ENCODE results near the gene TECPR1.
A peak's percentile ranks its signal among the peaks of the same experiment; 100 is the strongest.

TECPR1 gene

DNA sequence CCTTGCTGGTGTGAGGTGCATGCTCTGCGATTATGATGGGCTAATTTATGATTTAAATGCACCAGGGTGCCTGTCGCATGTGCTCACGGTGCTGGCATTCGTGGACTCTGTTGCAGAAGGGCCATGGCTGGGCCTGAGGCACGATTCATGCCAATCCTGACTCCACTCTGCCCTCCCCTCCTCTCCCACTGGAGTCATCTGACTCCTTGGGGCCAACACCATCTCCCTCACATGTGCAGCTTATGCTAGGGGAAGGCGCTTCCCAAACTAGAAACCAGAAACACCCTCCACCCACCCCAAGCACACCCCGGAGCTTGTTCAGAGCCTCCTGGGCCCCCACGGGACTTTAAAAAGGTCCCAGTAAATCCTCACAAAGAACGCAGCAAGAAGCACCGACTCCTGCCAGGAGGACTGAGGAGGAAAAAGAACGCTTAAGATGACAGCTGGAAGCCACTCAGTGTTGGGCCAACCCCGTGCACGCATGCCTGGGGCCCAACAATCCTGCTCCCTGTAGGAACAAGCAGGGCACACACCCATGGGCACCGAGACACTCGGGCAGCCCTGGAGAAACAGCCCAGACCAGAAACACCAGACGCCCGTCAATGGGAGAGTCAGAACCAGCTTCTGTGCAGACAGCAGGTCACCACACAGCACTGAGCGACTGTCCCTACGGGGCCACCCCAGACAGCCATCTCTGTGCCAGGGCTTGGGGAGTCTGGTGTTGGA, 43.6 kb upstream of the TECPR1 start:
- Histone ChIP-seq H3K23ac (ENCODE audit: low read length) (no peak overlapping the region), H3K27me3 (ENCODE audit: insufficient read depth, low read length, poor library complexity) (no peaks in the 10 kb centered on the region), H3K27ac (ENCODE audit: low read depth, low read length) (no peak overlapping the region), H2BK5ac (ENCODE audit: low read length) (no peak overlapping the region), H3K4ac (ENCODE audit: low read depth, low read length) (no peak overlapping the region), H3K4me1 (ENCODE audit: control insufficient read depth, low read depth, low read length) (no peaks in the 10 kb centered on the region), H2AK5ac (ENCODE audit: low read length) (no peak overlapping the region), H3K36me3 (ENCODE audit: control insufficient read depth, insufficient read depth, low read length) (peaks cover 1% of the 10 kb centered on the region), H4K8ac (ENCODE audit: low read depth, low read length) (no peak overlapping the region), H3K4me3 (ENCODE audit: low read length) (no peak overlapping the region), H3K4me2 (ENCODE audit: low read length) (no peak overlapping the region), H4K5ac (ENCODE audit: low read length) (no peak overlapping the region), H2BK15ac (replicated peaks; ENCODE audit: low read depth) (no peak overlapping the region), H3K79me1 (ENCODE audit: low read length) (no peaks in the 10 kb centered on the region), H3K18ac (ENCODE audit: low read length) (no peak overlapping the region), H3K79me2 (ENCODE audit: control insufficient read depth, insufficient read depth, low read length) (no peaks in the 10 kb centered on the region), H3K56ac (ENCODE audit: low read length) (no peak overlapping the region), H2BK120ac (ENCODE audit: low read depth, low read length) (no peak overlapping the region), H3K9ac (ENCODE audit: low read length) (no peak overlapping the region)
- WGBS (ENCODE audit: extremely low coverage, insufficient coverage, low lambda C conversion rate), result no CpG with 5 or more reads among the region's 19 CpGs
- no peak for DNase-seq

DNA sequence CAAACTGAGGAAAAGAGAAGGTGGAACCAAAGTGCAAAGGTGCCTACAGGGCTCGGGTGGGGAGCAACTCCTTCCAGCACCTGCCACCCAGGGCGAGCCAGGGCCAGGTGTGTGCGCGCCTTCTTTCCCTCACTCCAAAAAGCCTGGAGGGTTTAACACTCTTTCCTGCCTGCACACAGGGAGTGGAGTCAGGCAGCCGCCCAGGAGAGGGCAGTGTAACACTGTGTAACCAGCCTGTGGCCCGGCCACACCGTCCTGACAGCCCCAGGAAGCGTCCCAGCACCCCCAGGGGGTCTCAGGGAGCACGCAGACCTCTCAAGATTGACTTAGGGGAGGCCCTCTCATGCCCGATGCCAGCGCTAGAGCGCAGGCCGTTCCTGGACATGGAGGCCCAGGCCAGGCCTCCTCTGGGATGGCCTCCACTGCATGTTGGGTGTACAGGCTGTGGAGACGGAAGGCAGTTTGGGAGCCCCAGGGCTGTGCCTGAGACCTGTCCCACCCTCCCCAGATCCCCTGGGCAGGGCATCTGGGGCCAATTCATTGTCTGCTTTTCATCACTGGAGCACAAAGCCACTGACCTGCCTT, 42.9 kb upstream of the TECPR1 start:
- Histone ChIP-seq H3K36me3 (ENCODE audit: control insufficient read depth, insufficient read depth, low read length) (peaks cover 1% of the 10 kb centered on the region), H3K27me3 (ENCODE audit: insufficient read depth, low read length, poor library complexity) (no peaks in the 10 kb centered on the region), H3K56ac (ENCODE audit: low read length) (no peak overlapping the region), H3K79me1 (ENCODE audit: low read length) (no peaks in the 10 kb centered on the region), H3K27ac (ENCODE audit: low read depth, low read length) (no peak overlapping the region), H3K79me2 (ENCODE audit: control insufficient read depth, insufficient read depth, low read length) (no peaks in the 10 kb centered on the region), H3K9ac (ENCODE audit: low read length) (no peak overlapping the region), H3K4me2 (ENCODE audit: low read length) (no peak overlapping the region), H3K4ac (ENCODE audit: low read depth, low read length) (no peak overlapping the region), H3K23ac (ENCODE audit: low read length) (no peak overlapping the region), H2BK5ac (ENCODE audit: low read length) (no peak overlapping the region), H4K8ac (ENCODE audit: low read depth, low read length) (no peak overlapping the region), H2AK5ac (ENCODE audit: low read length) (no peak overlapping the region), H2BK15ac (replicated peaks; ENCODE audit: low read depth) (no peak overlapping the region), H3K18ac (ENCODE audit: low read length) (no peak overlapping the region), H3K4me1 (ENCODE audit: control insufficient read depth, low read depth, low read length) (no peaks in the 10 kb centered on the region), H4K5ac (ENCODE audit: low read length) (no peak overlapping the region), H2BK120ac (ENCODE audit: low read depth, low read length) (no peak overlapping the region), H3K4me3 (ENCODE audit: low read length) (no peak overlapping the region)
- no CpG with 5 or more reads among the region's 14 CpGs for WGBS (ENCODE audit: extremely low coverage, insufficient coverage, low lambda C conversion rate)
- DNase-seq, result peak; percentile 84

DNA sequence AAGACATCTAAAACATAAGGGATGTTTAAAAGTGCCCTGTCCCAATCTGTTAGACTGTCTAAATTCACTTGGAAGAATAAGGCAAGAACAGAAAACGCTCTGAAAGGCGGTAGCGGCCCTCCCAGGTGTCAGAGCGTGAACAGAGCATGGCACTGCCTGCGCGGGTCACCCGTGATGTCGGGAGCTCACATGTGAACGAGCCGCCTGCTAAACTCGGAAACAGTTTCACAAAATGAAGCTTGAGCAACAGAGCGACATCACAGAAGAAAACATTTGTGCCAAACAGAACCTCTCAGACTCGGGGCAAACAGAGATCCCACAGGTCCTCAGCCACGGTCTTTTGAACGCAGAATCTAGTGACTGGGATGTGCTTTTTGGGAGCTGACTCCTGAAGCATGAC, 42.3 kb upstream of the TECPR1 start:
- no peak overlapping the region for H2BK120ac ChIP-seq (ENCODE audit: low read depth, low read length)
- H3K36me3 ChIP-seq (ENCODE audit: control insufficient read depth, insufficient read depth, low read length), result peaks cover 1% of the 10 kb centered on the region
- no peak overlapping the region for H3K56ac ChIP-seq (ENCODE audit: low read length)
- no peak overlapping the region for H3K4me3 ChIP-seq (ENCODE audit: low read length)
- no peak overlapping the region for H2BK5ac ChIP-seq (ENCODE audit: low read length)
- no peak overlapping the region for H4K5ac ChIP-seq (ENCODE audit: low read length)
- no peak overlapping the region for H4K8ac ChIP-seq (ENCODE audit: low read depth, low read length)
- no peak overlapping the region for H3K18ac ChIP-seq (ENCODE audit: low read length)
- no peak overlapping the region for H3K4me2 ChIP-seq (ENCODE audit: low read length)
- H2BK15ac ChIP-seq (replicated peaks; ENCODE audit: low read depth), result no peak overlapping the region
- no peak overlapping the region for H3K23ac ChIP-seq (ENCODE audit: low read length)
- no peak overlapping the region for H2AK5ac ChIP-seq (ENCODE audit: low read length)
- H3K79me1 ChIP-seq (ENCODE audit: low read length), result no peaks in the 10 kb centered on the region
- H3K9ac ChIP-seq (ENCODE audit: low read length), result no peak overlapping the region
- H3K4me1 ChIP-seq (ENCODE audit: control insufficient read depth, low read depth, low read length), result no peaks in the 10 kb centered on the region
- no peak overlapping the region for H3K4ac ChIP-seq (ENCODE audit: low read depth, low read length)
- no peaks in the 10 kb centered on the region for H3K27me3 ChIP-seq (ENCODE audit: insufficient read depth, low read length, poor library complexity)
- H3K79me2 ChIP-seq (ENCODE audit: control insufficient read depth, insufficient read depth, low read length), result no peaks in the 10 kb centered on the region
- no peak for DNase-seq
- no peak overlapping the region for H3K27ac ChIP-seq (ENCODE audit: low read depth, low read length)
- WGBS (ENCODE audit: extremely low coverage, insufficient coverage, low lambda C conversion rate), result no CpG with 5 or more reads among the region's 15 CpGs

DNA sequence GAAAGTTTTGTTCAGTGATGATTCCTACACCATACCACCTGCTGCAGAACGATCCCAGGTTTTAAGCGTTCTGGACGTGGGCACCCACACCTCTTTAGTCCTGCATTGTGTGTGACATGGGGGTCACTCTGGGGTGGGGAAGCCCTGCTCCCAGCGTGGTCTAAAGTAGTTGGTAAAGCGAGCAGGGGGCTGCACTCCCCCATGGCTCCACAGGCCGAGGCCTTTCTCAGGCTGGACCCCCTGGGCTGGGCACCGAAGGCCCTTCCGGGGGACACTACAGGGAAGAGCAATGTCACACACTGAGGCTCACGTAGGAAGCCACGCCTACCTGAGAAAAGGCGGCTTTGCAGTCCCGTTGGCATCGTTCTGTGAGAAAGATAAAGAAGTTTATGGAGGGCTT, 41.7 kb upstream of the TECPR1 start:
- peaks cover 1% of the 10 kb centered on the region for H3K36me3 ChIP-seq (ENCODE audit: control insufficient read depth, insufficient read depth, low read length)
- DNase-seq, result no peak

DNA sequence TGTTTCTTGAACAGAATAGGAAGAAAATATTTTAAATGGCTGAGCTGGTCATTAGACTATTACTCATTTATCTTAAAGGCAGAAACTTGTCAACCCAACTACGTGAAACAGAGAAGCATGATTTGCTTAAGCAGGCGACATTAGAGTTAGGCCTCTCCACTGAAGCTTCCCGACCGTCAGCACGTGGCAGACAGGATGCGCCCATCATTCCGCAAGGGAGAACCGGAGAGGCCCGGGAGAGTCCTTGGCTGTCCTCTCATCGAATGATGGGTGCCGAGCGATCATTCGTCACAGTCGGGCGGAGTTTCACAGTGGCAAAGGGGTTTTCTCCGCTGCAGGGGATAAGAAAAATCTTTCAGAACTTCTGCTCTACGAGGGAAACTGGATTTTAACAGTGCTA, 41.2 kb upstream of the TECPR1 start:
- Histone ChIP-seq H3K9ac (ENCODE audit: low read length) (no peak overlapping the region), H2AK5ac (ENCODE audit: low read length) (no peak overlapping the region), H3K4me1 (ENCODE audit: control insufficient read depth, low read depth, low read length) (no peaks in the 10 kb centered on the region), H3K4me3 (ENCODE audit: low read length) (no peak overlapping the region), H2BK120ac (ENCODE audit: low read depth, low read length) (no peak overlapping the region), H3K4me2 (ENCODE audit: low read length) (no peak overlapping the region), H3K4ac (ENCODE audit: low read depth, low read length) (no peak overlapping the region), H3K18ac (ENCODE audit: low read length) (no peak overlapping the region), H3K27ac (ENCODE audit: low read depth, low read length) (no peak overlapping the region), H3K79me1 (ENCODE audit: low read length) (no peaks in the 10 kb centered on the region), H3K23ac (ENCODE audit: low read length) (no peak overlapping the region), H4K8ac (ENCODE audit: low read depth, low read length) (no peak overlapping the region), H3K36me3 (ENCODE audit: control insufficient read depth, insufficient read depth, low read length) (peaks cover 1% of the 10 kb centered on the region), H3K56ac (ENCODE audit: low read length) (no peak overlapping the region), H3K27me3 (ENCODE audit: insufficient read depth, low read length, poor library complexity) (no peaks in the 10 kb centered on the region), H3K79me2 (ENCODE audit: control insufficient read depth, insufficient read depth, low read length) (no peaks in the 10 kb centered on the region), H2BK5ac (ENCODE audit: low read length) (no peak overlapping the region), H2BK15ac (replicated peaks; ENCODE audit: low read depth) (no peak overlapping the region), H4K5ac (ENCODE audit: low read length) (no peak overlapping the region)
- no CpG with 5 or more reads among the region's 17 CpGs for WGBS (ENCODE audit: extremely low coverage, insufficient coverage, low lambda C conversion rate)
- no peak for DNase-seq

More for the DNA sequence above, 41.7 kb upstream of the TECPR1 start:
- Histone ChIP-seq H3K4ac (ENCODE audit: low read depth, low read length) (no peak overlapping the region), H3K4me1 (ENCODE audit: control insufficient read depth, low read depth, low read length) (no peaks in the 10 kb centered on the region), H2AK5ac (ENCODE audit: low read length) (no peak overlapping the region), H3K4me3 (ENCODE audit: low read length) (no peak overlapping the region), H3K56ac (ENCODE audit: low read length) (no peak overlapping the region), H3K79me2 (ENCODE audit: control insufficient read depth, insufficient read depth, low read length) (no peaks in the 10 kb centered on the region), H3K27me3 (ENCODE audit: insufficient read depth, low read length, poor library complexity) (no peaks in the 10 kb centered on the region), H3K18ac (ENCODE audit: low read length) (no peak overlapping the region), H3K4me2 (ENCODE audit: low read length) (no peak overlapping the region), H3K23ac (ENCODE audit: low read length) (no peak overlapping the region), H2BK15ac (replicated peaks; ENCODE audit: low read depth) (no peak overlapping the region), H4K8ac (ENCODE audit: low read depth, low read length) (no peak overlapping the region), H3K9ac (ENCODE audit: low read length) (no peak overlapping the region), H3K79me1 (ENCODE audit: low read length) (no peaks in the 10 kb centered on the region), H2BK120ac (ENCODE audit: low read depth, low read length) (no peak overlapping the region), H4K5ac (ENCODE audit: low read length) (no peak overlapping the region), H3K27ac (ENCODE audit: low read depth, low read length) (no peak overlapping the region), H2BK5ac (ENCODE audit: low read length) (no peak overlapping the region)
- WGBS (ENCODE audit: extremely low coverage, insufficient coverage, low lambda C conversion rate), result no CpG with 5 or more reads among the region's 13 CpGs

DNA sequence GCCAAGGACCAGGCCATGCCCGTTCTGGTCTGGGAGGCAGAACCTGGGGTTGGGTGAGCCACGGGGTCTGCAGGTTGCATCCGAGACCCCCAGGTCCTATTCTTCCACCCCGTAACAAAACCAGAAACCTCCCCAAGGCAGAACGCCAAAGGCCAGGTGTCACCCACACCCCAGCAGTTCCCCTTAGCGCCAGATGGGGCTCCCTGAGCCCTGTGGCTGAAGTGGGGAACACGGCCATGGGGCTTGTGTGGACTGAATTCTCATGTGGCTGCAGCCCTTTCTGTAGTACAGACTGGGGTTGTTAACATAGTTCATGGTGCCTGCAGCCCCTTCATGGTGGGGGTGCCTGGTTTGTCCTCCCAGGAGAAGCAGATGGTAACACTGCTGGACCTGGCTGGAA, 39.7 kb upstream of the TECPR1 start:
- Histone ChIP-seq H3K27ac (ENCODE audit: low read depth, low read length) (no peak overlapping the region), H2BK15ac (replicated peaks; ENCODE audit: low read depth) (no peak overlapping the region), H3K18ac (ENCODE audit: low read length) (no peak overlapping the region), H4K8ac (ENCODE audit: low read depth, low read length) (no peak overlapping the region), H2BK5ac (ENCODE audit: low read length) (no peak overlapping the region), H4K5ac (ENCODE audit: low read length) (no peak overlapping the region), H2BK120ac (ENCODE audit: low read depth, low read length) (no peak overlapping the region), H3K4me3 (ENCODE audit: low read length) (no peak overlapping the region), H3K4me2 (ENCODE audit: low read length) (no peak overlapping the region), H3K36me3 (ENCODE audit: control insufficient read depth, insufficient read depth, low read length) (peaks cover 1% of the 10 kb centered on the region), H3K4me1 (ENCODE audit: control insufficient read depth, low read depth, low read length) (no peaks in the 10 kb centered on the region), H3K56ac (ENCODE audit: low read length) (no peak overlapping the region), H3K27me3 (ENCODE audit: insufficient read depth, low read length, poor library complexity) (no peaks in the 10 kb centered on the region), H3K79me1 (ENCODE audit: low read length) (no peaks in the 10 kb centered on the region), H3K23ac (ENCODE audit: low read length) (no peak overlapping the region), H3K9ac (ENCODE audit: low read length) (no peak overlapping the region), H3K4ac (ENCODE audit: low read depth, low read length) (no peak overlapping the region), H3K79me2 (ENCODE audit: control insufficient read depth, insufficient read depth, low read length) (no peaks in the 10 kb centered on the region), H2AK5ac (ENCODE audit: low read length) (no peak overlapping the region)
- WGBS (ENCODE audit: extremely low coverage, insufficient coverage, low lambda C conversion rate), result no CpG with 5 or more reads among the region's 7 CpGs
- no peak for DNase-seq

Data from mesendoderm (in vitro differentiated cells).